ENCODE data around the gene SSPN. TPM values are rescaled to one million over a fixed set of nuclear protein-coding genes. Genes with fewer than 3 reads are reported as not detected.

The SSPN gene
- total RNA-seq, 2 donors from 2014 or later, result 8.5 to 13.5 TPM

- no peaks in the 10 kb centered on the region for H3K27me3 ChIP-seq
- no peak overlapping the region for H3K9ac ChIP-seq (ENCODE audit: low read depth in 2 of 2, low read length in 2 of 2)
- intact Hi-C loops (cut with DNase I), result no loop called here
- no peak for DNase-seq
- no peaks in the 10 kb centered on the region for H3K4me1 ChIP-seq
- no peak for TF ChIP-seq CTCF (IDR thresholded peaks at IDR 0.05)
- H3K36me3 ChIP-seq, result no peaks in the 10 kb centered on the region
- H3K27ac ChIP-seq, result peak overlapping the region; percentile 71
- H3K4me3 ChIP-seq, result no peak overlapping the region
- H3K9me3 ChIP-seq, result no peaks in the 10 kb centered on the region
These were observed 18.6 kb upstream of the SSPN start for GRCh38 chr12:26176725-26177124.

GRCh38 chr12:26177283-26177682 is 18.1 kb upstream of the SSPN start:
- H3K4me1 ChIP-seq, result no peaks in the 10 kb centered on the region
- peak overlapping the region; percentile 71 for H3K27ac ChIP-seq
- H3K27me3 ChIP-seq, result no peaks in the 10 kb centered on the region
- H3K36me3 ChIP-seq, result no peaks in the 10 kb centered on the region
- peak; percentile 74 for DNase-seq
- no peaks in the 10 kb centered on the region for H3K9me3 ChIP-seq
- no peak for TF ChIP-seq CTCF (IDR thresholded peaks at IDR 0.05)
- intact Hi-C loops (cut with DNase I), result no loop called here
- H3K4me3 ChIP-seq, result no peak overlapping the region
- no peak overlapping the region for H3K9ac ChIP-seq (ENCODE audit: low read depth in 2 of 2, low read length in 2 of 2)

- H3K4me3 ChIP-seq, result no peak overlapping the region
- H3K9ac ChIP-seq (ENCODE audit: low read depth in 2 of 2, low read length in 2 of 2), result no peak overlapping the region
- H3K27me3 ChIP-seq, result no peaks in the 10 kb centered on the region
- H3K9me3 ChIP-seq, result no peaks in the 10 kb centered on the region
- H3K36me3 ChIP-seq, result no peaks in the 10 kb centered on the region
- H3K4me1 ChIP-seq, result no peaks in the 10 kb centered on the region
- no peak overlapping the region for H3K27ac ChIP-seq
- DNase-seq, result no peak
- intact Hi-C loops (cut with DNase I), result no loop called here
- no peak for TF ChIP-seq CTCF (IDR thresholded peaks at IDR 0.05)
These were observed 15.5 kb upstream of the SSPN start for GRCh38 chr12:26179826-26180225.

DNA sequence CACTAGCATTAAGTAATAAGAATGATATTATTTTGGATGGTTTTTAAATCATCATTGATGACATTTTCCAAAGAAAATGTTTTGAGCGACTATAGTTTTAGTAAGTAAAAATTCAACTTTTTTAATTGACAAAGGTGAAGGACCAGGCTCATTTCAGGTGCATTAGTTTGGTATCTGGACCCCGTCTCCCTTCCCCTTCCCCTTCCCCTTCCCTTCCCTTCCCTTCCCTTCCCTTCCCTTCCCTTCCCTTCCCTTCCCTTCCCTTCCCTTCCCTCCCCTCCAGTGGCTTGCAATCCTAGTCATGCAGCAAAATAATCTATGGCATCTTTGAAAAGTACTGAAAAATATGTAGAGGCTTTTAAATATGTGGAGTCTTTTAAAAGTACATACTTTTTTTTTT is 13.0 kb upstream of the SSPN start:
- TF ChIP-seq CTCF (IDR thresholded peaks at IDR 0.05), result no peak
- Histone ChIP-seq H3K9ac (ENCODE audit: low read depth in 2 of 2, low read length in 2 of 2) (no peak overlapping the region), H3K27ac (no peak overlapping the region), H3K9me3 (no peaks in the 10 kb centered on the region), H3K4me1 (no peaks in the 10 kb centered on the region), H3K27me3 (no peaks in the 10 kb centered on the region), H3K4me3 (no peak overlapping the region), H3K36me3 (no peaks in the 10 kb centered on the region)
- intact Hi-C loops (cut with DNase I), result no loop called here
- no peak for DNase-seq

- no peaks in the 10 kb centered on the region for H3K27me3 ChIP-seq
- no peaks in the 10 kb centered on the region for H3K36me3 ChIP-seq
- H3K4me1 ChIP-seq, result no peaks in the 10 kb centered on the region
- no peak for DNase-seq
- intact Hi-C loops (cut with DNase I), result loop anchor here (5.0 kb wide), 1 partner anchor 53 kb away; no protein-coding TSS in a partner anchor
- no peak overlapping the region for H3K27ac ChIP-seq
- no peak overlapping the region for H3K9ac ChIP-seq (ENCODE audit: low read depth in 2 of 2, low read length in 2 of 2)
- no peak for TF ChIP-seq CTCF (IDR thresholded peaks at IDR 0.05)
- H3K9me3 ChIP-seq, result no peaks in the 10 kb centered on the region
- H3K4me3 ChIP-seq, result no peak overlapping the region
These were observed 9.6 kb upstream of the SSPN start for GRCh38 chr12:26185532-26186320.
